Right forelimb (tissue), 1 donor: ENCODE data around the gene CEL.
"Not testable (repeated sequence)": the region's sequence is repeated elsewhere in the genome, so short reads cannot be mapped to it uniquely, and the experiment has no call there.

Experiments
- DNase-seq: peaks from one replicate; pipeline ENCODE4 v3.0.0-alpha.2; 2018

Gene CEL

DNA sequence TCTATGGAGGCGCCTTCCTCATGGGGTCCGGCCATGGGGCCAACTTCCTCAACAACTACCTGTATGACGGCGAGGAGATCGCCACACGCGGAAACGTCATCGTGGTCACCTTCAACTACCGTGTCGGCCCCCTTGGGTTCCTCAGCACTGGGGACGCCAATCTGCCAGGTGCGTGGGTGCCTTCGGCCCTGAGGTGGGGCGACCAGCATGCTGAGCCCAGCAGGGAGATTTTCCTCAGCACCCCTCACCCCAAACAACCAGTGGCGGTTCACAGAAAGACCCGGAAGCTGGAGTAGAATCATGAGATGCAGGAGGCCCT, 3.2 kb downstream of the CEL start:
- DNase-seq, result no peak

GRCh38 chr9:133066181-133066983, 4.6 kb downstream of the CEL start:
- DNase-seq, result no peak

- no peak for DNase-seq
Observed at GRCh38 chr9:133067006-133067405, 5.2 kb downstream of the CEL start.

- no peak for DNase-seq
Observed at GRCh38 chr9:133067813-133068212, 6.0 kb downstream of the CEL start.

DNA sequence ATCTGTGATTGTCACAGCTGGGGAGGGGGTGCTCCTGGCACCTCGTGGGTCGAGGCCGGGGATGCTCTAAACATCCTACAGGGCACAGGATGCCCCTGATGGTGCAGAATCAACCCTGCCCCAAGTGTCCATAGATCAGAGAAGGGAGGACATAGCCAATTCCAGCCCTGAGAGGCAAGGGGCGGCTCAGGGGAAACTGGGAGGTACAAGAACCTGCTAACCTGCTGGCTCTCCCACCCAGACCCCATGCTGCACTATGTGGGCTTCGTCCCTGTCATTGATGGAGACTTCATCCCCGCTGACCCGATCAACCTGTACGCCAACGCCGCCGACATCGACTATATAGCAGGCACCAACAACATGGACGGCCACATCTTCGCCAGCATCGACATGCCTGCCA, 6.7 kb downstream of the CEL start:
- not testable (repeated sequence) for DNase-seq

DNA sequence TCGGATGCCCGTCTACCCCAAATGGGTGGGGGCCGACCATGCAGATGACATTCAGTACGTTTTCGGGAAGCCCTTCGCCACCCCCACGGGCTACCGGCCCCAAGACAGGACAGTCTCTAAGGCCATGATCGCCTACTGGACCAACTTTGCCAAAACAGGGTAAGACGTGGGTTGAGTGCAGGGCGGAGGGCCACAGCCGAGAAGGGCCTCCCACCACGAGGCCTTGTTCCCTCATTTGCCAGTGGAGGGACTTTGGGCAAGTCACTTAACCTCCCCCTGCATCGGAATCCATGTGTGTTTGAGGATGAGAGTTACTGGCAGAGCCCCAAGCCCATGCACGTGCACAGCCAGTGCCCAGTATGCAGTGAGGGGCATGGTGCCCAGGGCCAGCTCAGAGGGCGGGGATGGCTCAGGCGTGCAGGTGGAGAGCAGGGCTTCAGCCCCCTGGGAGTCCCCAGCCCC, 8.8 kb downstream of the CEL start:
- DNase-seq, result not testable (repeated sequence)

GRCh38 chr9:133070985-133071384, 9.2 kb downstream of the CEL start:
- DNase-seq, result not testable (repeated sequence)

DNA sequence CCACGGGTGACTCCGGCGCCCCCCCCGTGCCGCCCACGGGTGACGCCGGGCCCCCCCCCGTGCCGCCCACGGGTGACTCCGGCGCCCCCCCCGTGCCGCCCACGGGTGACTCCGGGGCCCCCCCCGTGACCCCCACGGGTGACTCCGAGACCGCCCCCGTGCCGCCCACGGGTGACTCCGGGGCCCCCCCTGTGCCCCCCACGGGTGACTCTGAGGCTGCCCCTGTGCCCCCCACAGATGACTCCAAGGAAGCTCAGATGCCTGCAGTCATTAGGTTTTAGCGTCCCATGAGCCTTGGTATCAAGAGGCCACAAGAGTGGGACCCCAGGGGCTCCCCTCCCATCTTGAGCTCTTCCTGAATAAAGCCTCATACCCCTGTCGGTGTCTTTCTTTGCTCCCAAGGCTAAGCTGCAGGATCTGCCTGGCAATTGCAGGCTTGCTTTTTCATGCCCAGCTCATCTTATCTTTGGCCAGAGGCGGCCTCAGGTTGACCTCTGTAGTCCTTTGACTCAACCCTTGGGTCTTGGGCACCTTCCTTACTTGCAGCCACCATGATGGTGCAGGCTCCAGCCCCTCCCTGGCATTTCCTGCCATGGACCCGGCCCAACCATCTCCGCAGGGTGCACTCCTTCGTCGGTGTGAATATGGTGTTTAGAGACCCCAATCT, 9.8 kb downstream of the CEL start:
- DNase-seq, result no peak

DNA sequence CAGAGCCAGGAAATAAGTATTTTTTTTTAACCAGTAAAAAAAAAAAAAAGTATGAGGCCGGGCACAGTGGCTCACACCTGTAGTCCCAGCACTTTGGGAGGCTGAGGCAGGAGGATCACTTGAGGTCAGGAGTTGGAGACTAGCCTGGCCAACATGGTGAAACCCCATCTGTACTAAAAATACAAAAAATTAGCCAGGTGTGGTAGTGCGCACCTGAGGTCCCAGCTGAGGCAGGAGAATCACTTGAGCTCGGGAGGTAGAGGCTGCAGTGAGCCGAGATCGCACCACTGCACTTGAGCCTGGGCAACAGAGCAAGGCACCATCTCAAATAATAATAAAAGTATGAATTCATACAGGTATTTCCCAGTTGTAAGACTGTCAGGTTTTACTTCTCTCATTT, 10.4 kb downstream of the CEL start:
- DNase-seq, result not testable (repeated sequence)

- DNase-seq, result no peak
Observed at GRCh38 chr9:133073086-133074014, 11.6 kb downstream of the CEL start.

DNA sequence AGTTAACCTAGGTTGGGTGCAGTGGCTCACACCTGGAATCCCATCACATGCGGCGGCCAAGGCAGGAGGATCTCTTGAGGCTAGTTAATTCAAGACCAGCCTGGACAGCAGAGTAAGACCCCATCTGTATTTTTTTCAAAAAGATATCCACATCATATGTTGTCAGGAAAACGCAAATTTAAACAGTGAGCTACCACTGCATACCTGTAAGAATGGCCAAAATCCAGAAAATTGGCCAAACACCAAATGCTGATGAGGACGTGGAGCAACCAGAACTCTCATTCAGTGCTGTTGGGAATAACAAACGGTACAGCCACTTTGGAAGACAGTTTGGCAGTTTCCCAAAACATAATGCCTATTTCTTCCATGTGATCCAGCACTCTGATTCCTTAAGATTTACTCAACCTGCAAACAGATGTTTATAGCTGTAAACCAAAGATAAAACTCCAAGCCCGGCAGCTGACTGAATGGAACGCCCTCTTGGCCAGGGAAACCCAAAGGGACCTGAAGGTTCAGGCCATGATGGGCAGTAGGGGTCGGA, 12.4 kb downstream of the CEL start:
- DNase-seq, result no peak

GRCh38 chr9:133075925-133076630, 14.3 kb downstream of the CEL start:
- DNase-seq, result no peak

DNA sequence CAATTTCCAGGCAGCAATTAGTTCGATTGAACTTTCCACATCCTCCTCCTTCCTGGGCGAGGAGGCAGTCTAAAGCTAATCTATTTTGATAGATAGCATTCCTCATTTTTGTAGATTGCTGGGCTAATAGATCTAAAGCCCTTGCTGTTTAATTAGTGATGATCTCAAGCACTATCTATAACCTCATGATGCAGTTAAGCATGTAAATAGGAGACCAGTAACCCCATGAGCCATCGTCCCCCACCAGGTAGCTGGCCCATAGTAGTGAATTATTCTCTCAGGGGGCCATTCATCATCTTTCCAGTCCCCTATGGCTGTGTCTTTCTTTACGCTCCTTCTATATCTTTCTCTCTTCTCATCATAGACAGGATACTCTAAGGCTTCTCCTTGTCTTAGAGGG, 14.9 kb downstream of the CEL start:
- DNase-seq, result no peak

- DNase-seq, result no peak
Observed at GRCh38 chr9:133078486-133078885, 16.7 kb downstream of the CEL start.

DNA sequence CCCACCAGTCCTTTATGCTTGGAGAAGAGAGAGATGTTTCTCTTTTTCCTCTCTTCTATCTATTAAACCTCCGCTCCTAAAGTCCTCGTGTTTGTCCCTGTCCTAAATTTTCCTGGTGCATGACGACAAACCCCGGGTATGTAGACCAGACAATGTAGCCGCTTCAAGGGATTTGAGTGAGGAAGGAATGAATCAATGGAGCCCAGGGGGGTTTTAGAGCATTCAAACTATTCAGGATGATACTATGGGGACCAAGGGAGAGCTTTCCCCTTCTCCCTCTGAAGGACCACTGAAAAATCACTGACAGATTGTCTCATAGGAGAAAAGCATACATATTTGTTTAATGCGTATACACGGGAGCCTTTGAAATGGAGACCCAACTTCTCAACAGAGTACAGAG, 18.4 kb downstream of the CEL start:
- DNase-seq, result no peak

- not testable (repeated sequence) for DNase-seq
Observed at GRCh38 chr9:133080786-133081779, 19.3 kb downstream of the CEL start.

- DNase-seq, result not testable (repeated sequence)
Observed at GRCh38 chr9:133081957-133082644, 20.3 kb downstream of the CEL start.

DNA sequence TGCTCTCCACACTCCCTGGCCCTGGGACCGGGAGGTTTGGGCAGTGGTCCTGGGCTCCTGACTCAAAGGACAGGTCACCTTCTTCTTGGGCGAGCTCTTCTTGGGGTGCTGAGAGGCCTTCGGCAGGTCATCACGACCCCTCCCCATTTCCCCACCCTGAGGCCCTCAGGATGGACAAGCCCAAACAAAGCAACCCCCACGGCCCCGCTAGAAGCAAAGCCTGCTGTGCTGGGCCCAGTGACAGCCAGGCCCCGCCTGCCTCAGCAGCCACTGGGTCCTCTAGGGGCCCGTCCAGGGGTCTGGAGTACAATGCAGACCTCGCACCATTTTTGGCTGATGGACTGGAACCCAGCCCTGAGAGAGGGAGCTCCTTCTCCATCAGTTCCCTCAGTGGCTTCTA, 21.9 kb downstream of the CEL start:
- DNase-seq, result not testable (repeated sequence)

DNA sequence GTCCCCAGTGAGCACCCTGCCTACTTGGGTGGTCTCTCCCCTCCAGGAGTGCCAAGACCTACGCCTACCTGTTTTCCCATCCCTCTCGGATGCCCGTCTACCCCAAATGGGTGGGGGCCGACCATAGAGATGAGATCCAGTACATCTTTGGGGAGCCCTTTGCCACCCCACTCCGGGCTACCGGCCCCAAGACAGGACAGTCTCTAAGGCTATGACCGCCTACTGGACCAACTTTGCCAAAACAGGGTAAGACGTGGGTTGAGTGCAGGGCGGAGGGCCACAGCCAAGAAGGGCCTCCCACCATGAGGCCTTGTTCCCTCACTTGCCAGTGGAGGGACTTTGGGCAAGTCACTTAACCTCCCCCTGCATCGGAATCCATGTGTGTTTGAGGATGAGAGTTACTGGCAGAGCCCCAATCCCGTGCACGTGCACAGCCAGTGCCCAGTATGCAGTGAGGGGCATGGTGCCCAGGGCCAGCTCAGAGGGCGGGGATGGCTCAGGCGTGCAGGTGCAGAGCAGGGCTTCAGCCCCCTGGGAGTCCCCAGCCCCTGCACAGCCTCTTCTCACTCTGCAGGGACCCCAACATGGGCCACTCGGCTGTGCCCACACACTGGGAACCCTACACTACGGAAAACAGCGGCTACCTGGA, 24.6 kb downstream of the CEL start:
- DNase-seq, result not testable (repeated sequence)

GRCh38 chr9:133086894-133087293, 25.1 kb downstream of the CEL start:
- no peak for DNase-seq
